HepG2 (cell line): Measurements from ENCODE around the gene TECTB. TPM values are rescaled to one million over a fixed set of nuclear protein-coding genes. Genes with fewer than 3 reads are reported as not detected.

ENCODE experiments used
- CAMTA2 ChIP-seq: sonication (generic); formaldehyde crosslinking; IDR thresholded peaks from 2 replicates; pipeline ENCODE4 v1.4.0; 2020; ENCODE audit warnings: mild to moderate bottlenecking, missing genetic modification reagents, borderline replicate concordance
- CHCHD3 ChIP-seq: sonication (generic); formaldehyde crosslinking; IDR thresholded peaks from 2 replicates; pipeline ENCODE4 v1.8.0; 2022; ENCODE audit warnings: mild to moderate bottlenecking, missing genetic modification reagents, moderate library complexity
- CREM ChIP-seq, 2 experiments: sonication (generic) in 1 of 2; formaldehyde crosslinking in 1 of 2; IDR thresholded peaks; 2 replicates each; pipeline versions ENCODE4 v1.4.0 to v1.6.1; 2016 to 2020; ENCODE audit warnings: antibody characterized with exemption in 1 of 2, mild to moderate bottlenecking in 1 of 2, missing genetic modification reagents in 1 of 2
- DPF2 ChIP-seq: sonication (generic); formaldehyde crosslinking; IDR thresholded peaks from 2 replicates; pipeline ENCODE4 v1.4.0; 2020; ENCODE audit warnings: mild to moderate bottlenecking, low read depth, missing genetic modification reagents, borderline replicate concordance
- ELF1 ChIP-seq: sonication (generic); formaldehyde crosslinking; IDR thresholded peaks from 2 replicates; pipeline ENCODE4 v1.4.0; 2020; ENCODE audit warnings: missing genetic modification reagents
- LCORL ChIP-seq, 2 experiments: fragments of 450-650 bp in 1 of 2; sonication (generic) in 1 of 2; formaldehyde crosslinking in 1 of 2; IDR thresholded peaks; 2 replicates each; pipeline versions ENCODE4 v1.5.0 to v1.6.1; 2017 to 2020; ENCODE audit warnings: antibody characterized with exemption in 1 of 2, missing genetic modification reagents in 1 of 2
- MBD4 ChIP-seq: IDR thresholded peaks from 2 replicates; pipeline ENCODE4 v1.6.1; 2012; ENCODE audit warnings: low read length, inconsistent platforms, borderline replicate concordance
- MED13 ChIP-seq: sonication (generic); formaldehyde crosslinking; IDR thresholded peaks from 2 replicates; pipeline ENCODE4 v1.5.0; 2020; ENCODE audit warnings: missing genetic modification reagents
- MEF2D ChIP-seq: sonication (generic); formaldehyde crosslinking; IDR thresholded peaks from 2 replicates; pipeline ENCODE4 v1.5.1; 2020; ENCODE audit warnings: mild to moderate bottlenecking, missing genetic modification reagents
- NFKBIZ ChIP-seq: IDR thresholded peaks from 2 replicates; pipeline ENCODE4 v1.6.1; 2018; ENCODE audit warnings: missing genetic modification reagents, missing compliant biosample characterization
- NONO ChIP-seq, 2 experiments: fragments of 450-650 bp in 1 of 2; sonication (generic) in 1 of 2; formaldehyde crosslinking in 1 of 2; IDR thresholded peaks in 1 of 2; conservative IDR thresholded peaks in 1 of 2; 2 replicates each; pipeline versions ENCODE4 v1.6.1 to v1.8.0; 2017 to 2022; ENCODE audit warnings: mild to moderate bottlenecking in 1 of 2, missing genetic modification reagents in 1 of 2, moderate library complexity in 1 of 2
- PCBP2 ChIP-seq: fragments of 200-400 bp; formaldehyde crosslinking; optimal IDR thresholded peaks from 2 replicates; pipeline ENCODE3; 2018; ENCODE audit warnings: low read length, low read depth; ENCODE audit not compliant: poor library complexity, severe bottlenecking
- POGZ ChIP-seq: sonication (generic); formaldehyde crosslinking; IDR thresholded peaks from 2 replicates; pipeline ENCODE4 v1.4.0; 2020; ENCODE audit warnings: mild to moderate bottlenecking, missing genetic modification reagents
- RORA ChIP-seq: sonication (generic); formaldehyde crosslinking; IDR thresholded peaks from 2 replicates; pipeline ENCODE4 v1.5.0; 2020; ENCODE audit warnings: mild to moderate bottlenecking, missing genetic modification reagents, moderate library complexity
- SP1 ChIP-seq, 2 experiments: fragments of 450-650 bp in 1 of 2; sonication (generic) in 1 of 2; formaldehyde crosslinking in 1 of 2; IDR thresholded peaks; 2 replicates each; pipeline versions ENCODE4 v1.4.0 to v1.6.1; 2016 to 2020; ENCODE audit warnings: missing genetic modification reagents in 1 of 2
- ZBTB20 ChIP-seq: sonication (generic); formaldehyde crosslinking; IDR thresholded peaks from 2 replicates; pipeline ENCODE4 v1.8.1; 2023; ENCODE audit warnings: missing genetic modification reagents, low read depth, mild to moderate bottlenecking, borderline replicate concordance
- ZFP36L1 ChIP-seq: sonication (generic); formaldehyde crosslinking; IDR thresholded peaks from 2 replicates; pipeline ENCODE4 v1.8.0; 2022; ENCODE audit warnings: mild to moderate bottlenecking, missing genetic modification reagents, moderate library complexity
- ZFP37 ChIP-seq: sonication (generic); formaldehyde crosslinking; IDR thresholded peaks from 2 replicates; pipeline ENCODE4 v1.4.0; 2020; ENCODE audit warnings: missing genetic modification reagents, borderline replicate concordance
- ZMYM2 ChIP-seq: sonication (generic); formaldehyde crosslinking; IDR thresholded peaks from 2 replicates; pipeline ENCODE4 v1.8.0; 2022; ENCODE audit warnings: mild to moderate bottlenecking, missing genetic modification reagents
- ZNF136 ChIP-seq: sonication (generic); formaldehyde crosslinking; IDR thresholded peaks from 2 replicates; pipeline ENCODE4 v1.8.1; 2022; ENCODE audit warnings: low read depth, mild to moderate bottlenecking, moderate library complexity, missing genetic modification reagents
- ZNF253 ChIP-seq: sonication (generic); formaldehyde crosslinking; IDR thresholded peaks from 2 replicates; pipeline ENCODE4 v1.8.0; 2022; ENCODE audit warnings: mild to moderate bottlenecking, missing genetic modification reagents, borderline replicate concordance
- ZNF264 ChIP-seq: sonication (generic); formaldehyde crosslinking; IDR thresholded peaks from 2 replicates; pipeline ENCODE4 v1.4.0; 2020; ENCODE audit warnings: missing genetic modification reagents
- ZNF329 ChIP-seq: sonication (generic); formaldehyde crosslinking; IDR thresholded peaks from 2 replicates; pipeline ENCODE4 v1.9.0; 2021; ENCODE audit warnings: low read depth, mild to moderate bottlenecking, missing genetic modification reagents
- ZNF841 ChIP-seq: sonication (generic); formaldehyde crosslinking; IDR thresholded peaks from 2 replicates; pipeline ENCODE4 v1.8.1; 2023; ENCODE audit warnings: missing genetic modification reagents, borderline replicate concordance
- ZNF891 ChIP-seq: sonication (generic); formaldehyde crosslinking; IDR thresholded peaks from 2 replicates; pipeline ENCODE4 v1.5.0; 2020; ENCODE audit warnings: mild to moderate bottlenecking, missing genetic modification reagents
- polyA plus RNA-seq, 8 experiments: library from polyadenylated mRNA; depleted of rRNA in 3 of 8; stranded (reverse) in 7 of 8; unstranded in 1 of 8; fragments of >200 nt; fragmentation: Illumina TruSeq in 4 of 8; extraction: Trizol in 4 of 8; gene quantifications; 2 replicates each; pipeline versions ENCODE4 v1.2.1 to v1.2.3, GENCODE V29; 2011 to 2016; ENCODE audit warnings: low read depth in 4 of 8, missing spikeins in 1 of 8, mixed read lengths in 1 of 8; ENCODE audit not compliant: insufficient read depth in 1 of 8
- total RNA-seq, 5 experiments: library from RNA; depleted of rRNA; stranded (reverse); fragments of >200 nt; fragmentation: Illumina TruSeq; extraction: Trizol; gene quantifications; 2 replicates each; pipeline ENCODE4 v1.2.3, GENCODE V29; 2016; ENCODE audit warnings: low read depth in 1 of 5
- TF ChIP-seq, protein P1 (sequence below): sonication (generic); formaldehyde crosslinking; IDR thresholded peaks from 2 replicates; pipeline ENCODE4 v1.5.0; 2020; ENCODE audit warnings: mild to moderate bottlenecking, low read depth, missing genetic modification reagents, borderline replicate concordance
- TF ChIP-seq, protein P2 (sequence below): fragments of 450-650 bp; IDR thresholded peaks from 2 replicates; pipeline ENCODE4 v1.6.1; 2016

TECTB gene
- total and polyA plus RNA-seq, 2 of the 13 experiments (the other 11 are each of a cell fraction or from before 2014, with no cell fraction given), result 0.78 to 1.8 TPM

DNA sequence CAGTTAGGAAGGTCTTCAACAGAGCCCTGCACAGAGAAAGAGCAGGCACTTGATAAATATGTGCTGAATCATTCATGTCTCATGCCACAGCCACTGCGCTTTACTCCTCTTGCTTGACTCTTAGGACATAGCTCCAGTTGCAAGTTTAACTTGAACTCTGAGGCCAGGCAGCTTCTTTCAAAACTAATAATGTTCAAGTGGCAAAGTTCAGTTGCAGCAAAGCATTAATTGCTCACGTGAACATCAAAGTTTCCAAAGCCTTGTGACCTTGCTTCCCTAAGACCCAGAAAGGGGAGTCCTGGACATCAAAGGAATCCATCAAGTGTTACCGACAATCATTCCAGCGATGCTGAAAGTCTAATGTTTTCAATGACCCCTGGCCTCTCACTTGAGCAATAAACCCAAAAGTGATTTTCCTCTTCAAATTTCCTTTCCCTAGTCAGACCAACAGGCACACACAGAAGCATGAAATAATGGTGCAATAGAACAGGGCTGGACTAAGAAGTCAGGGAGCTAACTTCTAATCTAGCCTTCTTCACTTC lies 21.8 kb upstream of the TECTB start (continued):
- TF ChIP-seq NONO (IDR thresholded peaks at IDR 0.05) (no peak), NONO (CRISPR knock-in tag; conservative IDR thresholded peaks at IDR 0.05) (peak; percentile 97), ZNF891 (CRISPR knock-in tag) (no peak), ZNF264 (CRISPR knock-in tag) (peak; percentile 92), MEF2D (peak; percentile 97), LCORL (IDR thresholded peaks at IDR 0.05) (peak; percentile 98), LCORL (CRISPR knock-in tag; IDR thresholded peaks at IDR 0.05) (peak; percentile 94), ZFP36L1 (CRISPR knock-in tag) (peak; percentile 91), ZNF136 (peak; percentile 74; the same call in 1 of the 2 replicates), CHCHD3 (CRISPR knock-in tag) (no peak), ZNF253 (CRISPR knock-in tag) (no peak), ZNF841 (no peak), PCBP2 (no peak), CAMTA2 (CRISPR knock-in tag) (no peak), NFKBIZ (CRISPR knock-in tag) (peak; percentile 99), ZFP37 (CRISPR knock-in tag) (0 out of 2 replicates have a peak, but pooled peaks have one; percentile 52), RORA (CRISPR knock-in tag) (0 out of 2 replicates have a peak, but pooled peaks have one; percentile 81), ZNF329 (CRISPR knock-in tag) (no peak), SP1 (IDR thresholded peaks at IDR 0.05) (no peak), SP1 (CRISPR knock-in tag; IDR thresholded peaks at IDR 0.05) (peak; percentile 31; the same call in 1 of the 2 replicates), MED13 (peak; percentile 100), CREM (IDR thresholded peaks at IDR 0.05) (peak; percentile 98), CREM (CRISPR knock-in tag; IDR thresholded peaks at IDR 0.05) (no peak), ELF1 (CRISPR knock-in tag) (peak; percentile 76), MBD4 (peak; percentile 86), DPF2 (CRISPR knock-in tag) (peak; percentile 95), POGZ (CRISPR knock-in tag) (peak; percentile 97), ZMYM2 (CRISPR knock-in tag) (peak; percentile 71; the same call in 1 of the 2 replicates), ZBTB20 (peak; percentile 95; the same call in 1 of the 2 replicates)
- TF ChIP-seq, protein P1, sequence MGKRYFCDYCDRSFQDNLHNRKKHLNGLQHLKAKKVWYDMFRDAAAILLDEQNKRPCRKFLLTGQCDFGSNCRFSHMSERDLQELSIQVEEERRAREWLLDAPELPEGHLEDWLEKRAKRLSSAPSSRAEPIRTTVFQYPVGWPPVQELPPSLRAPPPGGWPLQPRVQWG (CRISPR knock-in tag), result no peak
- TF ChIP-seq, protein P2, sequence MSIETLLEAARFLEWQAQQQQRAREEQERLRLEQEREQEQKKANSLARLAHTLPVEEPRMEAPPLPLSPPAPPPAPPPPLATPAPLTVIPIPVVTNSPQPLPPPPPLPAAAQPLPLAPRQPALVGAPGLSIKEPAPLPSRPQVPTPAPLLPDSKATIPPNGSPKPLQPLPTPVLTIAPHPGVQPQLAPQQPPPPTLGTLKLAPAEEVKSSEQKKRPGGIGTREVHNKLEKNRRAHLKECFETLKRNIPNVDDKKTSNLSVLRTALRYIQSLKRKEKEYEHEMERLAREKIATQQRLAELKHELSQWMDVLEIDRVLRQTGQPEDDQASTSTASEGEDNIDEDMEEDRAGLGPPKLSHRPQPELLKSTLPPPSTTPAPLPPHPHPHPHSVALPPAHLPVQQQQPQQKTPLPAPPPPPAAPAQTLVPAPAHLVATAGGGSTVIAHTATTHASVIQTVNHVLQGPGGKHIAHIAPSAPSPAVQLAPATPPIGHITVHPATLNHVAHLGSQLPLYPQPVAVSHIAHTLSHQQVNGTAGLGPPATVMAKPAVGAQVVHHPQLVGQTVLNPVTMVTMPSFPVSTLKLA, result peak; percentile 53
